Measurements from ENCODE around the gene CCDC12.

Gene CCDC12

GRCh38 chr3:46995901-46996562, 19.5 kb upstream of the CCDC12 start:
- DNase-seq (ENCODE audit: low read depth), result no peak

DNA sequence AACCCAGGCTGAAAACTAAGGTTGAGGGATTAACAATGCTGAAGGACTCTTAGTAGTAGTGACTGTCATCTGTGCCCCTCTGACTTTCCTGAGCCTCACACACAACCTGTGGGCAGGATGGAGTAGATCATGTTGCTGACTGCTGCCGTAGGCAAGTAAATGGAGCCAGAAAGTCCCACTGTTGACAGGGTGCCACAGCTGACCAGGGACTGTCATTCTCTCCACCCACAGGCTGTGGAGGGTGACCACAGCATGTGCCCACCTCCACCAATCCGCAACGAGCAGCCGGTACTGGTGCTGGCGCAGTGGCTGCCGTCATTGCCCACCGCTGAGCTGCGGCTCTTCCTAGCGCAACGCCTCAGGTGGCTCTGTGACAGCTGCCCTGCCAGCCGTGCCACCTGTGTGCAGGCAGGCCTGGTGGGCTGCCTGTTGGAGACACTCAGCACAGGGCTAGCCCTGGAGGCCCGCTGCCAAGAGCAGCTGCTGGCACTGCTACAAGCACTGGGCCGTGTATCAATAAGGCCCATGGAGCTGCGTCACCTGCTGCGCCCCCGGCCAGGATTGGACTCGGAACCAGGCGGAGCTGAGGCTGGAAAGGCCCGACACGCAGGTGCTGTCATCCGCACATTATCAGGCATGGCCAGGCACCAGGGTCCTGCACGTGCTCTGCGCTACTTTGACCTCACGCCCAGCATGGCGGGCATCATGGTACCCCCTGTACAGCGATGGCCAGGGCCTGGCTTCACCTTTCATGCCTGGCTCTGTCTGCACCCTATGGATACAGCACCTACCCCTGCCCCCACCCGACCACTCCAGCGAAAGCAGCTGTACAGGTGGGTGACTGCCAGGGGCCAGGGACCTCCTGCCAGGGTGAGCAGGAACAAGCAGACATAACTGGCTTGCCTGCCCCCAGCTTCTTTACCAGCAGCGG, 18.5 kb upstream of the CCDC12 start:
- no peak for DNase-seq (ENCODE audit: low read depth)

DNA sequence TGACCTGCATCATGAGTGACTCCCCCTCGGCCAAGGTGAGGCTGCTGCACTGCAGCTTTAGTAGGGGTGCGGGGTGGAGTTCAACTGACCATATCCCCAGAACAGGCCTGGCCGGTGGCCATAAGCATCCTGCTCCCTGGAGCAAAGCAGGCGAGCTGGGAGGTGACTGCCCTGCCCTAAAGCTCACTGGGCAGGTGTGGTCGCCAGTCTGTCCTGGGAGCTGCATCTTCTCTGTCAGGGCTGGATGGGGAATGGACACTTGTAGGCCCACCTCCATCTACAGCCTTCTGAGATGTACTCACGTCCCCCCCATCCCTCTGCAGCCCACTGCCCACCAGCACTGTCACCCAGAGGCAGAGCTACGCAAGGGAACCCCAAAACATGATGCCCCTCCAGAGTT, 17.4 kb upstream of the CCDC12 start:
- DNase-seq (ENCODE audit: low read depth), result no peak

DNA sequence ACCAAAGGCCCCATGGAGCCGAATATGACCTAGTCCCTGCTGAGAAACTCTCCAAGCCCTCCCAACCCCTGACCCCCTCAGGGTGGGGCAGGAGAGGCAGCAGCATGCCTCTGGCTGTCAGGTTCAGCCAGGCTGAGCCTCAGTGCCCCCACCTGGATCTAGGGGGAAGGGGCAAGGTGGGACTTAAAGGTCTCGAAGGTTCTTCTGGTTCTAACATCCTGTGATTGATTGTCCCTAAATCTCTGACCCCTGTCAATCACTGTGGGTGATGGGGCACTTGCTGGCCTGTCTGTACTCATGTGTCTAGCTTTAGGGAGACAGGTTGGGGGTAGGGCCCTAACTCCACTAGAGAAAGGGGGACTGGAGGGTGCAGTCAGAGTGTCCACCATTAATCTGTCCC, 16.7 kb upstream of the CCDC12 start:
- DNase-seq (ENCODE audit: low read depth), result no peak

DNA sequence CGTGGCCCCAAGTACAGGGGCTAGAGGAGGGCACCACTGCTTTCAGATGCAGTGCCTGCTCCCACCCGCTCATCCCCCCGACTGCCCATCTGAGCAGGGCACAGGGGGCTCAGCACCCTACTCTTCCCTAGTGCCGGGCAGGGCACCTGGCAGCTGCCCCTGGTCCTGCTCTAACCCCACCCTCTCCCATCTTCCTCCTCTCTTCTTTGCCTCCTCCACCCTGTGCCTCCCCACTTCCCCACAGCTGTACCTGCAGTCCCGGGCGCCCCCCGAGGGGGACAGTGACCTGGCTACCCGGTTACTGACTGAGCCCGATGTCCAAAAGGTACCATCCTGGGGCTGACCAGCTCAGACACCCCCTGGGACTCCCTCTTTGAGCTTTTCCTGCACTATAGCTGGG, 15.7 kb upstream of the CCDC12 start:
- DNase-seq (ENCODE audit: low read depth), result no peak

- no peak for DNase-seq (ENCODE audit: low read depth)
Observed at GRCh38 chr3:46991406-46992165, 15.0 kb upstream of the CCDC12 start.

GRCh38 chr3:46990573-46991374, 14.2 kb upstream of the CCDC12 start:
- no peak for DNase-seq (ENCODE audit: low read depth)

- DNase-seq (ENCODE audit: low read depth), result no peak
Observed at GRCh38 chr3:46989146-46989810, 12.7 kb upstream of the CCDC12 start.

- DNase-seq (ENCODE audit: low read depth), result no peak
Observed at GRCh38 chr3:46988616-46989015, 12.1 kb upstream of the CCDC12 start.

DNA sequence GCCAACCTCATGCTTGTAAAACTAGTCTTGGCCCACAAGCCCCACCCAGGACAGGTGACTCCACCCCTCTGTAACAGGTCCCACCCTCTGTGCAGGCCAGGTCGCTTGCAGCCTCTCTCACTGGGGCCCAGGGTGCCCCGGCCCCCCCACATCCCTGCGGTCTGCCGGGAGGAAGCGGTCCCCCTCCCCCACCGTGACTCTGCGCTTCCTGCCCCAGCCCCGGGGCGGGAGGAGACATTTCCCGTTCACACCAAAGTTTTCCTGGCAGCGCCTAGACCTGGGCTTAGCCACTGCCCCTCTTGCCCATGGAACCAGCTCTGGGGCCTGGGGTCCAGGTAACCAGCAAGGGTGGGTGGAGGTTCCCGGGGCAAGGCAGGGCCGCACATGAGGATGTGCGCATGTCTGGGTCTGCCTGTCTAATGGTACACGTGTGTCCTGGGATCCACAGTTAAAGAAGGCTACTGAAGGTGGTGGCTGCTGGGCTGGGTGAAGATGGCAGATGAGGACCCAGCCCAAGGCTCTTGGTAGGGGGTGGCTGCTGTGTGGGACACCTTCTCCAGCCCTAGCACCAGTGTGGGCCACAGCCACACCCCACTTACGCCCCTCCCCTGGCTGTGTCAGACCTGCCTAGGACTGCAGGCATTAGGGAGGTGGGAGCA, 11.3 kb upstream of the CCDC12 start:
- peak; percentile 80 for DNase-seq (ENCODE audit: low read depth)

DNA sequence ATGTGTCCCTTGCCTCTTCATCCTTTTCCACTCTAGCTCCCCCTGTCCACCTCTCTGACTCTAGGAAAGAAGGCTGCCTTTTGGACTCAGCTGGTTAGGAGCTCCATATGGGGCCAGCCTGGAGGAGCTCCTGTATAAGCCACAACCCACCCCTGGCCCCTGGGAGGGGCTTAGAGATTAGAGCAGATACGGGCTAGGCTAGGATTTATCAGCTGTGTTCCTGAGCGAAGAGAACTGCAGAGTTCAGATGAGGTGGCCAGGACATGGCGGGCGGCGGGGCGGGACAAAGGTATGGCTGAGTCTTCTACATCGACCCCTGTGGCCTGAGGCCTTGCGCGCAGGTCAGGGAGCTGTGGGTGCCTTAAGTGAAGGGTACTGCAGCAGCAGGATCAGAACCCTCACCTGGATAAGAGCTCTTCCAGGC, 10.8 kb upstream of the CCDC12 start:
- no peak for DNase-seq (ENCODE audit: low read depth)

- DNase-seq (ENCODE audit: low read depth), result no peak
Observed at GRCh38 chr3:46986782-46987310, 10.3 kb upstream of the CCDC12 start.

GRCh38 chr3:46986055-46986730, 9.6 kb upstream of the CCDC12 start:
- DNase-seq (ENCODE audit: low read depth), result no peak

DNA sequence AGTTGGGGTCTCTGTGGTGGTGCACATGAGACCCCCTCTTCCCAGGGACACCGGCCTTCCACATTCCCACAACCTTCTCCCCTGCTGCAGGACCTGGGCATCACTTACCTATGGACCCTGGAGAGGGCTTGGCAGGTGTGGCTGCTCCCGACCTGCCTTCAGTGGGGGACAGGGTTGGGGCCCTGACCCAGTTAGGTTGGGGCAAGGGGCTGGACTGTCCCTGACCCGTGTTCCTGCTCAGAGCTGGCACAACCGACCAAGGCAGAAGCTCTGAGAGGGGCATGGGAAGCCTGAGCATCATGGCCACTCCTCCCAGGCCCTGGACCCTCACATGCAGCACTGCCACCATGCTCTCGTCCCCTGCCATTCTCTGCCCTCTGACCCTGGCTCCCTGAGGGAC, 9.0 kb upstream of the CCDC12 start:
- no peak for DNase-seq (ENCODE audit: low read depth)

DNA sequence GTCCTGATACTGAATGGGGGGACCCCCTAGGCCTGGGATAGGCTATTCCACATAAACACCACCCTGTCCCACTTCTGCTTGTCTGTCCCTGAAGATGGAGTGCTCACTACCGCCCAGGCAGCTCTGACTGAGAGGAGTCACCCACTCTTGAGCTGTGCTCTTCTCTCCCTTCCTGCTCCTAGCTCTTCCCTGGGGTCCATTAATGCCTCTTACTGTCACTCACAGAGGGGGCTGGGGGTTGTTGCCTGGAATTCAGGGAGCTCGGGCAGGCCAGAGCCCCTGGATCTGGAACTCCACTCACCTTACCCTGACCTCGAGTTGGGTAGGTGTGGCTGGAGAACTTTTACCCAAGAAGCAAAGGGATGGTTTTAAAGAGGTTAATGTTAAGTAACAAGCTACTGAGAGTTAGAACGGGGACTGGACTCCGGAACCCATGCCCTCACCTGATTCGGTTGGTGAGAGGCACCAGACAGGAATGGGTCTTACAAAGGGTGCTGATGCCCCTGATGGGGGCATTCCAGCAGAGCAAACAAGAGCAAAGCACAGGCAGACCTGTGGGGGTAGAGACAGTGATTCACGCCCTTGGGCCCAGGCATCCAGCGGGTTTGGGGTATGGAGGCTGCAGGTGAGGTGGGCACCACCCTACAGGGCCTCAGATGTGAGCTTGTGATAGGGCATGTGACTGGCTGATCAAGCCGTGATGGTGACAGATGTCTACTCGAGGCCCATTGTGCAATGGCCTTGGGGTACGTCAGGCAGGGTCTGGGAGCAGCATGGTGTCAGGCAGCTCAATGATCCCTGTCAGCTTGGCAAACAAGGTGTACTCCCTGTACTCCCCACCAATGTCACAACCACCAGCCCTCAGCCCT, 8.3 kb upstream of the CCDC12 start:
- DNase-seq (ENCODE audit: low read depth), result no peak

DNA sequence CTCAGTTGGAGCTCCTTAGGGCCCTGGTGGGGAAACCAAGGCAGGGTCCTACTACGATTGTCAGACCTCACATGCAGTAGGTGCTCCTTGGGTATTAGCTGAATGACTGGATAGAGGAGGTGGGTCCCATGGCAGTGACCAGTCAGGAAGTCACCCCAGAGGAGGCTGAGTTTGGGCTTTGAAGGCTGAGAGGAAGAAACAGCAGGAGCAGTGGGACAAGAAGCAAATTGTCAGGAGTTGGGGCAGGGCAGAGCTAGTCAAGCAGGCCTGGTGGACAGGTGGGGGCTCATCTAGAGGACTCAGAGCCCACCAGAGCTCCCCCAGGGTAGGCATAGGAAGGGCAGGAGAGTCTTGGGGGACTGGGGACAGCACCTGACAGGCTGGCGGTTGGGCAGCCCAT, 6.0 kb upstream of the CCDC12 start:
- no peak for DNase-seq (ENCODE audit: low read depth)

DNA sequence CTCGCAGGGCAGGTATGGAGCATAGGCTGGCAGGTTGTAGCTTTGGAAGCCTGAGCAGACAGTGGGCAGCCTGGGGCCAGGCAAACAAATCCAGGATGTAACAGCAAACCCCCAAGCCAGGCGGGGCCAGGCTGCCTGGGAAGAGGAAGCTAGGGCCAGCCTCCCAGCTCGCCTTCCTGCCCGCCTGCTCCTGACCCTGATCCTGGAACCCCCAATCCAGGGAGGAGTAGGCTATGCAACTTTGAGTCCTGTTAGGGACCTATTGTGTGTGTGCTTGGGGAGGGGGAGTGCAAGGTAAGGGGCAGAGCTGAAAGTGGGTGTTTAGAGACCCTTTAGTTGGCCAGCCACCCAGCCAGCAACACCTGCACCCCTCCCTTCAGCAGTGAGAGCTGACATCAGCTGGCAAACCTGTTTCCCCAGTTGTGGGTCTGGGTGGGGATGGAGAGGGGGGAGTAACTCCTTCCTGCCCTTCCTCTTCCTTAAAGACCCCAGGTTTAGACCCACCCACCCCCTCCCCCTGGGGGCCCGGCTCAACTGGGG, 5.5 kb upstream of the CCDC12 start:
- no peak for DNase-seq (ENCODE audit: low read depth)

- no peak for DNase-seq (ENCODE audit: low read depth)
Observed at GRCh38 chr3:46979958-46980497, 3.5 kb upstream of the CCDC12 start.
